ENCODE data around the gene RNF130.
"Not testable (repeated sequence)": the region's sequence is repeated elsewhere in the genome, so short reads cannot be mapped to it uniquely, and the experiment has no call there.

Gene RNF130

DNA sequence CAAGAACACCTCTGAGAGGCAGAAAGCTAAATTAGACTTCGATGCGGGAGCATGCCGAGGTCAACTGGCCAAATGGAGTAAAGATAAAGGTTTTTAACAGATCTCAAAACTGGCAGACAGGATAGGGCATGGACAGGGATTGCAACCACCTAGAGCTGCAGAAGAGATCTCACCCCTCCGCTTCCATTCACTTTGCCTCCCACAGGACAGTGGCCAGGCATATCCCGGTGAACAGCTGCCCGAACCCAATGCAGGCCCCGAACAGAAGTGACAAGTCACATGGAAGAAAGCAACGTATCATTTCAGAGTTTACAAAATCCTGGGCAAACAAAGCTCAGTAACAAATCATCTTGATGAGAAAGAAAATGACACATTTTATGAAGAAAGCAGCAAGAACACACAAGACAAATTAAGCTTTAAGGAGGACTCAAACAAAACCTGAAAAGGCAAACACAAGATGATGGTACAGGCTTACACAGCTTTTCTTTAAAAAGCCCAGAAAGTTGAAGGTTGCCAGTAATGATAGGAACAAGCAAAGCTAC lies 18.4 kb downstream of the RNF130 start:
- no peak for DNase-seq

- DNase-seq, result no peak
These were observed 19.2 kb downstream of the RNF130 start for GRCh38 chr5:180052211-180052818.

GRCh38 chr5:180050121-180050940 lies 21.2 kb downstream of the RNF130 start:
- no peak for DNase-seq

DNA sequence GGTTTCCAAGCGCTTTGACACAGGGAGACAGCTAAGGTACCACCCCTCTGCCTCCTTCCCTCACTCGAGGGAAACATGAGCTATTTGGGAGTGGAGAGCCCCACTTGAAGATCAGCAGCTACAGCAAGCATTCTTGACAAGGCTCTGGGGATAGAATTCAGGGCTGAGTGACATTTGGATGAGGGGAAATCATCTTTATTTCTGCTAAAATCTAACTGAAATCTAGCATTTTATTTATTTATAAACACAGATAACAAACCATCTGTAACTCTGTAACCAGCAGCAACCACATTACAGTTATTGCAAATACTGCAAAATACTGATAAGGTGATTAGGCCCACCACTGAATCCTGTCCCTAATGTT lies 22.4 kb downstream of the RNF130 start:
- no peak for DNase-seq

GRCh38 chr5:180047667-180048066 lies 23.9 kb downstream of the RNF130 start:
- no peak for DNase-seq

DNA sequence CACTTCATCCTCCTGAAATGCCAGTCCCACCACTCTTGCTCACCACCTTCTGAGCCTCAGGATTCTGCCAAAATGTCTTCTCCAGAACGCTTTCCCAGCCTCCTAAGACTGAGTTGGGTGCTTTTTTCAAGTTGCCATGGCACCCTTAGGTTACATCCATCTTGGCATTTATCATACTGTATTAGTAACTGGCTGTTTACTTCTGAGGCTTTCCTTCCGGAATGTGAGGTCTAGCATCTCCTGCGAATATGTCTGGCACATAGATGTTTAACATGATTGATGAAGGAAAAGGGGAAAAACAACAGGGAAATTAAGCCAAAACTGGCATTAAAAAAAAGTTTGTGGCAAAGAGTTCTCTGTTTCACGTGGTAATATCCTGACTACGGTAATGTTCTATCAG lies 24.9 kb downstream of the RNF130 start:
- DNase-seq, result no peak

- DNase-seq, result no peak
These were observed 25.6 kb downstream of the RNF130 start for GRCh38 chr5:180045889-180046499.

GRCh38 chr5:180043377-180043776 lies 28.2 kb downstream of the RNF130 start:
- no peak for DNase-seq

DNA sequence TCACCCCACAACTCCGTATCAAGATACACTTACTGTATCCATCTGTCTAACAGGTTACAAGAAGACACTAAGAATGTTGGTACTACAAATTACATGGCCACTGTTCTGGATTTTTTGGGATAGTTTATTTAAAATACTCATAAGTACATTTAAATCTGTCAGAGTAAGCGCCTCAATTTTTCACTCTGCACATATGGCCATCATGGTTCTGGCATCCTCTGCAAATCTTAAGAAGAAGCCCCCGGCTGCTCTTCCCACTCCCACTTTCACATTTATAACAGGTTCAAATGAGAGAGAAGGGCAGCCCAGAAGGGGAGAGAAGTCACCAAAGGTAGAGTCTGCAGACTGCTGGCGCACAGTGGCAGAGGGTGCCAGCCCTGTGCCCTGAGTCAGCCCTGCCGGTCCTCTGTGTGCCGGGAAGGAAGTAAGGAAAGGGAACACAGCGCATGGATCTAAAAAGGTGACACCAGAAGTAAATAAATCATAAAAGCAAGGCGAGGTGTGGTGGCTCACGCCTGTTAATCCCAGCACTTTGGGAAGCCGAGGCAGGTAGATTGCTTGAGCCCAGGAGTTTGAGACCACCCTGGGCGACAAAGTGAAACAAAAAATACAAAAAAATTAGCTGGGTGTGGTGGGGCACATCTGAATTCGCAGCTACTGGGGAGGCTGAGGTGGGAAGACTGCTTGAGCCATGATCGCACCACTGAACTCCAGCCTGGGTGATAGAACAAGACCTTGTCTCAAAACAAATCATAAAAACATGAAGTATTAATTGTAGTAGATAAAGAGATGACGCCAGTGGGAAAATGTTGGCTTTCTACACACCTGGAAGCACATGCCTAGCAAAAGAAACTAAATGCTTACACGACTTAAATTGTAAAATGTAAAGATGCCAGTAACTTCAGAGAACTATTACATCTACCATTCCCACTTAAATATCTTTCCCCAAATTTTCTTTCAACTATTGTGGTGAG lies 30.0 kb downstream of the RNF130 start:
- DNase-seq, result no peak

DNA sequence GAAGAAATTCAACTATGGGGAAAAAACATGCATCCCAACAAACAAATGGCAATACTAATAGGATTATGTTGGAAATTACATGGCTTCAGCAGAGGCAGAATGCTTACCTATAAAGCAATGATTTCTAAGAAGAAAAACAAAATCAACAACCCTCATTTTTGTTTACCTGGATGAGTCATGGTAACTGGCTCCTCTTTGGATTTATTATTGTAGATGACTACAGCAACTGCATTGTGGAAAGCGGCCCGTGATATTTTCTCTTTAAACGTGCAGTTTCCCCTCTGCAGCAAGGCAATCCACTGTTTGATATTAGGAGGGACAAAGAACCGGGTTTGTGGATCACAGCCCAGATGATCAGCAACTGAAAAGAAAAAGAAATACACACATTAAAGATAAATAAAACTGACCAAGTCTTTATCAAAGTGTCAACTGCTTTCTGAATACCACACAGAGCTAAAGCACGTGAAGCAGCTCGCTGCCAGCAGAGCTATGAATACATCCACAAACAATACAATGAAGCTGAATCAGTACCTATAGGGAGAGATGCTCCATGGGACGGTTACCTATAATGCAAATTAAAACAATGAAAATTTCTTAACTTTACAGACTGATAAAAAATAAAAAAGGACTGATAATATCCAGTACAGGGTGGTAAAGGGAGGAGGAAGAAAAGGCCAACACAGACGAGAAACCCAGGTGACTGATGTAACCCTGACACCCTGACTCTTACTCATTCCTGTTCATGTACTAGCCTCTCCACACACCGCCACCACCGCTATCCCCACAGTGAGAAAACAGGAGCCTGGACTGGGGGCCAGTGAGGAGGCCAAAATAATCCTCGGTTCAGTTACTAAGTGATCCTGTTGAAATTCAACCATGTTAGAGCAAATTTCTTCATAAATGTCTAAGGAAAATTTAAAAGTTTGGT lies 31.0 kb downstream of the RNF130 start:
- no peak for DNase-seq

DNA sequence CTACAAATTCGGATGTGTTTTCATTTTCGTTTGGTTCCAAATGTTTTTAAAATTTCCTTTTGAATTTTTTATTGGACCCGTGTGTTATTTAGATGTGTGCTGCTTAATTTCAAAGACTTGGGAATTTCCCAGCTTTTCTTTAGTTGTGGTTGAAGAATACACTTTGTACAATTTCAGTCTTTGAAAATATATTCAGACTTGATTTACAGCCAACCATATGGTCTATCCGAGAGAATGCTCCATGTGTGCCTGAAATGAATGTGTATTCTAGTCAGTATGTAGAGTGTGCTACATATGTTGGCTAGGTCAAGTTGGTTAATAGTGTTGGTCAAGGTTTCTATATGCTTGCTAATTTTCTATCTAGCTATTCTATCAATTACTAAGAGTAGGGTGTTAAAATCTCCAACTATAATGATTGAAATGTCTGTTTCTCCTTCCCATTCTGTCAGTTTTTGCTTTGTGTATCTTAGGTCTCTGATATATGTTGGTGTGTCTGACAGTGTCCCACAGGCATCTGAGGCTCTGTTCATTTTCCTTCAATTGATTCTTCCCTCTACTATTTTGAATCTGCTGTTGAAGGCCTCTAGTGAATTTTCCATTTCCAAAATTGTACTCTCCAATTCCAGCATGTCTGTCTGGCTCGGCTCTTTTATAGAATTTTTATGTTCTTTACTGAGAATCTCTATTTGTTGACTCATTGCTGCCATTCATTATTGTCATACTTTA lies 36.2 kb downstream of the RNF130 start:
- no peak for DNase-seq

DNA sequence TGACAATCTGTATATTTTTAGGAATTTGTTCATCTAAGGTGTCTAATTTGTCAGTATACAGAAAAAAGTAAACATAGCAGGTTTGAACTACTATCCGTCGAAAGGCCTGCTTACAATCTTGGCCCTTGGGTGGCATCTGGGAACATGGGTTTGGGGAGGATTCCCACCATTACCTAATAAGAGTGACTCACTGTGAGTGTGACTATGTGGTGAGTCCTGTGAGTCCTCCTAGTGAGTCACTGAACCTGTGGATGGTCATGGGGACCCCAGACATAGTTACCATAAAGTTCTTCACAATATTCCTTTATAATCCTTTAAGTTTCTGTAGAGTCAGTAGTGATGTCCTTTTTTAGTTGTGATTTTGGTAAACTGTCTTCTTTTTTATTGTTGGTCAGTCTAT lies 37.0 kb downstream of the RNF130 start:
- no peak for DNase-seq

GRCh38 chr5:180027459-180028089 lies 44.0 kb downstream of the RNF130 start:
- DNase-seq, result no peak

- DNase-seq, result no peak
These were observed 44.7 kb downstream of the RNF130 start for GRCh38 chr5:180026734-180027458.

DNA sequence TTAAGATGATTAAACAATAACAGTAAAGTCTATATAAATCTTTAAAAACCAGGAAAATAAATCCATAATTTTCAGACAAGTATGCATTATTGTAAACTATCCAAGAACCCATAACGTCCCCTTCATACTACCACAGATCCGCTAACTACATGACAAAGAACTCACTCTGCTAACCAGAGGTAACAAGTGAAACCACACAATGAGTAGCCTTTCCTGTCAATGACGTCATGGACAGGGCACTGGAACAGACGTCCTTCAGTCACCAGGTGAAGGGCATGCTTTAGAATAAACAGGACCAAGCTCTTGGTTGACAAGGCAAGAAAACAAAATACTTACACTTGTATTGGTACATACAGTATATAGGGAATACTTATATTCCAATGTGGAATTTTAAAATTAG lies 45.2 kb downstream of the RNF130 start:
- no peak for DNase-seq

DNA sequence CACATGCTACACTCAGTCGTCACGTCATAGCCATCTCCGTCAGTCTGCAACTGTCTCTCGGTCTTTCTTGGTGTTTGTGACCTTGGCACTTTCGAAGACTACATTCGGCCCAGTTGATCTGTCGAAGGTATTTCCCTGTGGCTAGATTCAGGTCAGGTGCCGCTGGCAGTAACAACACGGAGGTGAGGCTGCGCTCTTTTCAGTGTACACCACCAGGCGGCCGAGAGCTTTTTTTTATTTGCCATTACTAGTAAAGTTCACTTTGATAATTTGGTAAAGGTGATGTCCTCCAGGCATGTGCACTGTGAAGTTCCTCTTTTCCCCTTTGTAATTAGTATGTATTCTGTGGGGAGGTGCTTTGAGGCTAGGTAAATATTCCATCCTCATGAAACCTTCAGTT lies 49.7 kb downstream of the RNF130 start:
- no peak for DNase-seq

DNA sequence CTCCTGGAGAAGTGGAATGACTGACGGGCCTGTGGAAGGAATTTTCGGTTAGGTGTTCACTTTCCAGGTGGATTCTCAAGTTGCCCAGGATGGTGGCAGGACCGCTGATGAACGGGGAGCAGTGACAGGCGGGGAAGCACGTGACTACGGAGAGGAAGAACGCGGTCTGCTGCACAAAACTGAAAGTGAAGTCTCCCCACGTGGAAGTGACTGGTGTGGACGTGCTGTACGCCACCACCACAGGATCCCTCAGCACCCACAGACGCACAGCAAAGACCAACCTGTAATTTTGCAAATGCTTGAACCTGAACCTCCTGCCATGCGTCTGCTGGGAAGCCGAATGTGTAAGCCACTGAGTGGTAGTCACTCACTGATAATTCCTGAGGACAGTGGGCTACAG lies 51.4 kb downstream of the RNF130 start:
- DNase-seq, result no peak

GRCh38 chr5:180018347-180019060 lies 53.1 kb downstream of the RNF130 start:
- DNase-seq, result no peak

- DNase-seq, result not testable (repeated sequence)
These were observed 56.0 kb downstream of the RNF130 start for GRCh38 chr5:180015523-180015922.
